GM23338 (cell line): ENCODE data around the gene PTMA. TPM values are rescaled to one million over a fixed set of nuclear protein-coding genes. Genes with fewer than 3 reads are reported as not detected.
A peak's percentile ranks its signal among the peaks of the same experiment; 100 is the strongest.

Source experiments
- ATAC-seq: fragments of 200-7000 bp; cut with Tn5 transposase; 3 replicates; pipeline ENCODE4 v1.9.1; 2020
- DNase-seq: peaks from one replicate; pipeline ENCODE4 v3.0.0-alpha.2; 2015; ENCODE audit warnings: low spot score
- H2AFZ ChIP-seq: fragments of 200-600 bp; sonication (generic); 2 replicates; pipeline ENCODE4 v1.8.0; 2016; ENCODE audit warnings: antibody characterized with exemption, mild to moderate bottlenecking, moderate library complexity
- H3F3A ChIP-seq: fragments of 200-600 bp; sonication (generic); replicated peaks from 2 replicates; pipeline ENCODE4 v1.8.0; 2017; ENCODE audit warnings: antibody characterized with exemption, mixed run types, low read depth
- H3K27ac ChIP-seq: fragments of 200-600 bp; sonication (generic); 2 replicates; pipeline ENCODE4 v1.6.1; 2016; ENCODE audit warnings: low read depth
- H3K27me3 ChIP-seq: fragments of 200-600 bp; sonication (generic); 2 replicates; pipeline ENCODE4 v1.8.0; 2016; ENCODE audit warnings: mild to moderate bottlenecking, mixed run types, moderate library complexity; ENCODE audit not compliant: insufficient read depth
- H3K36me3 ChIP-seq: fragments of 200-600 bp; sonication (generic); 2 replicates; pipeline ENCODE4 v1.8.0; 2016; ENCODE audit warnings: mild to moderate bottlenecking; ENCODE audit not compliant: insufficient read depth
- H3K4me1 ChIP-seq: fragments of 200-600 bp; sonication (generic); 2 replicates; pipeline ENCODE4 v1.8.0; 2016; ENCODE audit warnings: mild to moderate bottlenecking, moderate library complexity; ENCODE audit not compliant: insufficient read depth
- H3K4me2 ChIP-seq: fragments of 200-600 bp; sonication (generic); 2 replicates; pipeline ENCODE4 v1.7.1; 2017; ENCODE audit warnings: mixed run types
- H3K4me3 ChIP-seq: fragments of 200-600 bp; sonication (generic); 2 replicates; pipeline ENCODE4 v1.6.1; 2016; ENCODE audit warnings: mixed run types
- H3K79me2 ChIP-seq: fragments of 200-600 bp; sonication (generic); replicated peaks from 2 replicates; pipeline ENCODE4 v1.8.0; 2017; ENCODE audit warnings: mild to moderate bottlenecking; ENCODE audit not compliant: insufficient read depth
- H3K9me2 ChIP-seq: fragments of 200-600 bp; sonication (generic); 2 replicates; pipeline ENCODE4 v1.8.0; 2017; ENCODE audit not compliant: insufficient read depth
- H4K20me1 ChIP-seq: fragments of 200-600 bp; sonication (generic); replicated peaks from 2 replicates; pipeline ENCODE4 v1.8.0; 2017; ENCODE audit warnings: mild to moderate bottlenecking; ENCODE audit not compliant: insufficient read depth
- H3K27ac Mint-ChIP-seq: 2 replicates; pipeline ENCODE4 v1.8.0; 2020; ENCODE audit warnings: inconsistent platforms, mild to moderate bottlenecking, moderate library complexity, mixed read lengths
- H3K27me3 Mint-ChIP-seq: 3 replicates; pipeline ENCODE4 v1.8.0; 2022; ENCODE audit warnings: low read depth, mild to moderate bottlenecking, moderate library complexity, mixed read lengths, inconsistent platforms; ENCODE audit not compliant: insufficient read depth, poor library complexity
- H3K36me3 Mint-ChIP-seq: 3 replicates; pipeline ENCODE4 v1.8.0; 2021; ENCODE audit warnings: low read depth, mild to moderate bottlenecking, inconsistent platforms, moderate library complexity, mixed read lengths
- H3K4me1 Mint-ChIP-seq: 3 replicates; pipeline ENCODE4 v1.8.0; 2020; ENCODE audit warnings: mild to moderate bottlenecking, inconsistent platforms, mixed read lengths
- H3K4me3 Mint-ChIP-seq: 3 replicates; pipeline ENCODE4 v1.8.0; 2021; ENCODE audit warnings: moderate library complexity, mild to moderate bottlenecking, inconsistent platforms, mixed read lengths
- H3K9me3 Mint-ChIP-seq: 3 replicates; pipeline ENCODE4 v1.8.0; 2020; ENCODE audit warnings: moderate library complexity, mild to moderate bottlenecking, inconsistent platforms, mixed read lengths
- ETS1 ChIP-seq: IDR thresholded peaks from 2 replicates; pipeline ENCODE4 v1.6.1; 2016; ENCODE audit warnings: antibody characterized with exemption
- EZH2 ChIP-seq: fragments of 200-600 bp; sonication (generic); IDR thresholded peaks from one replicate; pipeline ENCODE4 v1.8.0; 2017; ENCODE audit warnings: antibody characterized with exemption, mild to moderate bottlenecking, low read depth; ENCODE audit not compliant: unreplicated experiment
- EZH2phosphoT487 ChIP-seq: fragments of 200-600 bp; sonication (generic); IDR thresholded peaks from one replicate; pipeline ENCODE4 v1.8.1; 2018; ENCODE audit warnings: antibody characterized with exemption; ENCODE audit not compliant: unreplicated experiment
- JUNB ChIP-seq: IDR thresholded peaks from one replicate; pipeline ENCODE4 v1.6.1; 2016; ENCODE audit warnings: antibody characterized with exemption; ENCODE audit not compliant: unreplicated experiment
- STAT1 ChIP-seq: IDR thresholded peaks from one replicate; pipeline ENCODE4 v1.6.1; 2016; ENCODE audit warnings: antibody characterized with exemption; ENCODE audit not compliant: unreplicated experiment
- ZNF114 ChIP-seq: fragments of 250-450 bp; sonication (Bioruptor Pico); IDR thresholded peaks from 2 replicates; pipeline ENCODE4 v1.5.0; 2020; ENCODE audit warnings: mild to moderate bottlenecking, moderate library complexity
- ZNF331 ChIP-seq: fragments of 250-450 bp; sonication (Bioruptor Pico); IDR thresholded peaks from 2 replicates; pipeline ENCODE4 v1.5.0; 2020; ENCODE audit warnings: low read depth, mild to moderate bottlenecking, moderate library complexity
- polyA plus RNA-seq: library from polyadenylated mRNA; unstranded; fragments of >200 nt; fragmentation: Nextera tagmentation; extraction: Ambion mirVana; gene quantifications from 2 replicates; pipeline ENCODE4 v1.2.1, GENCODE V29; 2016
- total RNA-seq: library from RNA; depleted of rRNA; stranded (reverse); fragments of >200 nt; shearing (Covaris generic); gene quantifications from 2 replicates; pipeline ENCODE4 v1.2.3, GENCODE V29; 2014
- TF ChIP-seq, protein P1 (sequence below): IDR thresholded peaks from one replicate; pipeline ENCODE4 v1.6.1; 2018; ENCODE audit warnings: antibody characterized with exemption; ENCODE audit not compliant: unreplicated experiment
- TF ChIP-seq, protein P2 (sequence below): fragments of 250-450 bp; sonication (Bioruptor Pico); IDR thresholded peaks from 2 replicates; pipeline ENCODE4 v1.5.0; 2020; ENCODE audit warnings: mild to moderate bottlenecking, moderate library complexity

The PTMA gene
- total and polyA plus RNA-seq, 2 experiments from 2014 or later, result 1,861 to 8,990 TPM

GRCh38 chr2:231688719-231689118 is 19.6 kb upstream of the PTMA start:
- Mint-ChIP-seq H3K9me3 (no peaks in the 10 kb centered on the region; the same call in 2 of the 3 replicates), H3K27ac (no peak overlapping the region), H3K4me3 (0 out of 3 replicates have a peak overlapping the region, but pooled peaks have one; percentile 82), H3K4me1 (peaks cover 40% of the 10 kb centered on the region), H3K36me3 (no peaks in the 10 kb centered on the region), H3K27me3 (peaks cover 31% of the 10 kb centered on the region)
- no peak for TF ChIP-seq EZH2phosphoT487
- no peak for TF ChIP-seq ZNF114
- no peak for TF ChIP-seq ZNF331 (CRISPR knock-in tag)
- no peak for TF ChIP-seq STAT1
- no peak for TF ChIP-seq EZH2
- no peak for TF ChIP-seq JUNB
- TF ChIP-seq, protein P1, sequence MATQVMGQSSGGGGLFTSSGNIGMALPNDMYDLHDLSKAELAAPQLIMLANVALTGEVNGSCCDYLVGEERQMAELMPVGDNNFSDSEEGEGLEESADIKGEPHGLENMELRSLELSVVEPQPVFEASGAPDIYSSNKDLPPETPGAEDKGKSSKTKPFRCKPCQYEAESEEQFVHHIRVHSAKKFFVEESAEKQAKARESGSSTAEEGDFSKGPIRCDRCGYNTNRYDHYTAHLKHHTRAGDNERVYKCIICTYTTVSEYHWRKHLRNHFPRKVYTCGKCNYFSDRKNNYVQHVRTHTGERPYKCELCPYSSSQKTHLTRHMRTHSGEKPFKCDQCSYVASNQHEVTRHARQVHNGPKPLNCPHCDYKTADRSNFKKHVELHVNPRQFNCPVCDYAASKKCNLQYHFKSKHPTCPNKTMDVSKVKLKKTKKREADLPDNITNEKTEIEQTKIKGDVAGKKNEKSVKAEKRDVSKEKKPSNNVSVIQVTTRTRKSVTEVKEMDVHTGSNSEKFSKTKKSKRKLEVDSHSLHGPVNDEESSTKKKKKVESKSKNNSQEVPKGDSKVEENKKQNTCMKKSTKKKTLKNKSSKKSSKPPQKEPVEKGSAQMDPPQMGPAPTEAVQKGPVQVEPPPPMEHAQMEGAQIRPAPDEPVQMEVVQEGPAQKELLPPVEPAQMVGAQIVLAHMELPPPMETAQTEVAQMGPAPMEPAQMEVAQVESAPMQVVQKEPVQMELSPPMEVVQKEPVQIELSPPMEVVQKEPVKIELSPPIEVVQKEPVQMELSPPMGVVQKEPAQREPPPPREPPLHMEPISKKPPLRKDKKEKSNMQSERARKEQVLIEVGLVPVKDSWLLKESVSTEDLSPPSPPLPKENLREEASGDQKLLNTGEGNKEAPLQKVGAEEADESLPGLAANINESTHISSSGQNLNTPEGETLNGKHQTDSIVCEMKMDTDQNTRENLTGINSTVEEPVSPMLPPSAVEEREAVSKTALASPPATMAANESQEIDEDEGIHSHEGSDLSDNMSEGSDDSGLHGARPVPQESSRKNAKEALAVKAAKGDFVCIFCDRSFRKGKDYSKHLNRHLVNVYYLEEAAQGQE, result no peak
- TF ChIP-seq, protein P2, sequence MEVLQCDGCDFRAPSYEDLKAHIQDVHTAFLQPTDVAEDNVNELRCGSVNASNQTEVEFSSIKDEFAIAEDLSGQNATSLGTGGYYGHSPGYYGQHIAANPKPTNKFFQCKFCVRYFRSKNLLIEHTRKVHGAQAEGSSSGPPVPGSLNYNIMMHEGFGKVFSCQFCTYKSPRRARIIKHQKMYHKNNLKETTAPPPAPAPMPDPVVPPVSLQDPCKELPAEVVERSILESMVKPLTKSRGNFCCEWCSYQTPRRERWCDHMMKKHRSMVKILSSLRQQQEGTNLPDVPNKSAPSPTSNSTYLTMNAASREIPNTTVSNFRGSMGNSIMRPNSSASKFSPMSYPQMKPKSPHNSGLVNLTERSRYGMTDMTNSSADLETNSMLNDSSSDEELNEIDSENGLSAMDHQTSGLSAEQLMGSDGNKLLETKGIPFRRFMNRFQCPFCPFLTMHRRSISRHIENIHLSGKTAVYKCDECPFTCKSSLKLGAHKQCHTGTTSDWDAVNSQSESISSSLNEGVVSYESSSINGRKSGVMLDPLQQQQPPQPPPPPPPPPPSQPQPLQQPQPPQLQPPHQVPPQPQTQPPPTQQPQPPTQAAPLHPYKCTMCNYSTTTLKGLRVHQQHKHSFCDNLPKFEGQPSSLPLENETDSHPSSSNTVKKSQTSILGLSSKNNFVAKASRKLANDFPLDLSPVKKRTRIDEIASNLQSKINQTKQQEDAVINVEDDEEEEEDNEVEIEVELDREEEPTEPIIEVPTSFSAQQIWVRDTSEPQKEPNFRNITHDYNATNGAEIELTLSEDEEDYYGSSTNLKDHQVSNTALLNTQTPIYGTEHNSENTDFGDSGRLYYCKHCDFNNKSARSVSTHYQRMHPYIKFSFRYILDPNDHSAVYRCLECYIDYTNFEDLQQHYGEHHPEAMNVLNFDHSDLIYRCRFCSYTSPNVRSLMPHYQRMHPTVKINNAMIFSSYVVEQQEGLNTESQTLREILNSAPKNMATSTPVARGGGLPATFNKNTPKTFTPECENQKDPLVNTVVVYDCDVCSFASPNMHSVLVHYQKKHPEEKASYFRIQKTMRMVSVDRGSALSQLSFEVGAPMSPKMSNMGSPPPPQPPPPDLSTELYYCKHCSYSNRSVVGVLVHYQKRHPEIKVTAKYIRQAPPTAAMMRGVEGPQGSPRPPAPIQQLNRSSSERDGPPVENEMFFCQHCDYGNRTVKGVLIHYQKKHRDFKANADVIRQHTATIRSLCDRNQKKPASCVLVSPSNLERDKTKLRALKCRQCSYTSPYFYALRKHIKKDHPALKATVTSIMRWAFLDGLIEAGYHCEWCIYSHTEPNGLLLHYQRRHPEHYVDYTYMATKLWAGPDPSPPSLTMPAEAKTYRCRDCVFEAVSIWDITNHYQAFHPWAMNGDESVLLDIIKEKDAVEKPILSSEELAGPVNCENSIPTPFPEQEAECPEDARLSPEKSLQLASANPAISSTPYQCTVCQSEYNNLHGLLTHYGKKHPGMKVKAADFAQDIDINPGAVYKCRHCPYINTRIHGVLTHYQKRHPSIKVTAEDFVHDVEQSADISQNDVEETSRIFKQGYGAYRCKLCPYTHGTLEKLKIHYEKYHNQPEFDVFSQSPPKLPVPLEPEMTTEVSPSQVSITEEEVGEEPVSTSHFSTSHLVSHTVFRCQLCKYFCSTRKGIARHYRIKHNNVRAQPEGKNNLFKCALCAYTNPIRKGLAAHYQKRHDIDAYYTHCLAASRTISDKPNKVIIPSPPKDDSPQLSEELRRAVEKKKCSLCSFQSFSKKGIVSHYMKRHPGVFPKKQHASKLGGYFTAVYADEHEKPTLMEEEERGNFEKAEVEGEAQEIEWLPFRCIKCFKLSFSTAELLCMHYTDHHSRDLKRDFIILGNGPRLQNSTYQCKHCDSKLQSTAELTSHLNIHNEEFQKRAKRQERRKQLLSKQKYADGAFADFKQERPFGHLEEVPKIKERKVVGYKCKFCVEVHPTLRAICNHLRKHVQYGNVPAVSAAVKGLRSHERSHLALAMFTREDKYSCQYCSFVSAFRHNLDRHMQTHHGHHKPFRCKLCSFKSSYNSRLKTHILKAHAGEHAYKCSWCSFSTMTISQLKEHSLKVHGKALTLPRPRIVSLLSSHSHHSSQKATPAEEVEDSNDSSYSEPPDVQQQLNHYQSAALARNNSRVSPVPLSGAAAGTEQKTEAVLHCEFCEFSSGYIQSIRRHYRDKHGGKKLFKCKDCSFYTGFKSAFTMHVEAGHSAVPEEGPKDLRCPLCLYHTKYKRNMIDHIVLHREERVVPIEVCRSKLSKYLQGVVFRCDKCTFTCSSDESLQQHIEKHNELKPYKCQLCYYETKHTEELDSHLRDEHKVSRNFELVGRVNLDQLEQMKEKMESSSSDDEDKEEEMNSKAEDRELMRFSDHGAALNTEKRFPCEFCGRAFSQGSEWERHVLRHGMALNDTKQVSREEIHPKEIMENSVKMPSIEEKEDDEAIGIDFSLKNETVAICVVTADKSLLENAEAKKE, result no peak
- no peak for TF ChIP-seq ETS1
- no peaks in the 10 kb centered on the region for H3K27me3 ChIP-seq
- no peak overlapping the region for H3K27ac ChIP-seq
- H3K36me3 ChIP-seq, result no peaks in the 10 kb centered on the region
- no peak overlapping the region for H3K4me3 ChIP-seq
- H3F3A ChIP-seq, result peaks cover 16% of the 10 kb centered on the region; the same call in 1 of the 2 replicates
- H3K9me2 ChIP-seq, result no peaks in the 10 kb centered on the region
- DNase-seq (no peak), ATAC-seq (no peak)
- H3K79me2 ChIP-seq, result no peaks in the 10 kb centered on the region
- no peak overlapping the region for H3K4me2 ChIP-seq
- no peak overlapping the region for H2AFZ ChIP-seq
- H4K20me1 ChIP-seq, result no peaks in the 10 kb centered on the region
- H3K4me1 ChIP-seq, result peaks cover 19% of the 10 kb centered on the region; the same call in 1 of the 2 replicates
